HG03135 (cell line): ENCODE measurements around the gene LRRC75A.
"Not testable (repeated sequence)": the region's sequence is repeated elsewhere in the genome, so short reads cannot be mapped to it uniquely, and the experiment has no call there.

Source experiments
- ATAC-seq: cut with Tn5 transposase; IDR thresholded peaks from one replicate; pipeline ENCODE4 v1.9.1; 2021; ENCODE audit warnings: mild to moderate bottlenecking, moderate library complexity; ENCODE audit not compliant: unreplicated experiment

The LRRC75A gene, protein sequence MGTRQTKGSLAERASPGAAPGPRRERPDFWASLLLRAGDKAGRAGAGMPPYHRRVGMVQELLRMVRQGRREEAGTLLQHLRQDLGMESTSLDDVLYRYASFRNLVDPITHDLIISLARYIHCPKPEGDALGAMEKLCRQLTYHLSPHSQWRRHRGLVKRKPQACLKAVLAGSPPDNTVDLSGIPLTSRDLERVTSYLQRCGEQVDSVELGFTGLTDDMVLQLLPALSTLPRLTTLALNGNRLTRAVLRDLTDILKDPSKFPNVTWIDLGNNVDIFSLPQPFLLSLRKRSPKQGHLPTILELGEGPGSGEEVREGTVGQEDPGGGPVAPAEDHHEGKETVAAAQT

DNA sequence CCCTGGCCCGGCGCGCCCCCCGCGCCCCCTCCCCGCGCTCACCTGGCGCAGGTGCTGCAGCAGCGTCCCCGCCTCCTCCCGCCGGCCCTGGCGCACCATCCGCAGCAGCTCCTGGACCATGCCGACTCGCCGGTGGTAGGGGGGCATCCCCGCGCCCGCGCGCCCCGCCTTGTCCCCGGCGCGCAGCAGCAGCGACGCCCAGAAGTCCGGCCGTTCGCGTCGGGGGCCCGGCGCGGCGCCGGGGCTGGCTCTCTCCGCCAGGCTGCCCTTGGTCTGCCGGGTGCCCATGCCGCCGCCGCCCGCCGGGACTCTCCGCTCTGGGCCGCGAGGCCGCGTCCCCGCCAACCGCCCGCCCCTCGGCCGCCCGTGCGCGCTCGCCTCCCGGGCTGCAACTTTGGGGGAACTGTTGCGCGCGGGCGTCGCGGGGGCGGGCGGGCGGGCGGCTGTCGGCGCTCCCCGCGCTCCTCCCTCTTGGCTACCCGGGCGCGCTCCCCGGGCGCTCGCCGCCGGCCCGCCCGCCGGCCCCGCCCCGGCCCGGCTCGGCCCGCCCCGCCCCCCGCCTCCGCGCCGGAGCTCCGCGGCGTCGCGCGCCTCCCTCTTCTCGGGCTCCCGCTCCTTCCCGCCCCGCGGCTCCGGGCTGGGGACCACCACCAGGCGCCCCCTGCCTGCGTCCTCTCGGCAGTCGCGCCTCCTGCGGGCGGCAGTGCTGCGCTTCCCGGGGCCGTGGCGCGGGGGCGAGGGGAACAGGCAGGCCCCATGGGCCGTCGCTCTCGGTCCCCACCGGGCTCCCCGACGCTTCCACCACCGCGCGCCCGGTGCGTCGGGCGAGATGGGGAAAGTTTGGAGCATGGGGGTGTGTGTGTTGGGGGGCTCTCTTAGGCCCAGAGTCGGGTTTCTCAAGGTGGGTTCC lies at the start of gene LRRC75A:
Gene LRRC75A (minus strand): TSS at position 491 of the 910 bp plus-strand sequence. CDS start 203 bp downstream, at position 288.
- no peak for ATAC-seq

DNA sequence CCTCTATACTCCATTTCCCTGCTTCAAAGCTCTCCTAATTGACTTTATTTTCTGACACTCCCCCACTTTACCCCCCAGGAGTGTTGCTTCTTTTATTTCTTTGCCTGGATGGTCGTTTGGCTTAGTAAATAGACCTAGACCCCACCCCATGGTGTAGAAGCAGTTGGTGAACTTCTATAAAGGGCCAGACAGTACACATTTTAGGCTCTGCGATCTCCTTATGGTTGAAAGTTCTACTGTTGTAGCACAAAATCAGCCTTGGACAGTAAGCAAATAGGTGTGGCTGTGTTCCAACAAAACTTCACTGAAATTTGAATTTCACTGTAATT lies 45.1 kb upstream of the LRRC75A start:
- no peak for ATAC-seq

DNA sequence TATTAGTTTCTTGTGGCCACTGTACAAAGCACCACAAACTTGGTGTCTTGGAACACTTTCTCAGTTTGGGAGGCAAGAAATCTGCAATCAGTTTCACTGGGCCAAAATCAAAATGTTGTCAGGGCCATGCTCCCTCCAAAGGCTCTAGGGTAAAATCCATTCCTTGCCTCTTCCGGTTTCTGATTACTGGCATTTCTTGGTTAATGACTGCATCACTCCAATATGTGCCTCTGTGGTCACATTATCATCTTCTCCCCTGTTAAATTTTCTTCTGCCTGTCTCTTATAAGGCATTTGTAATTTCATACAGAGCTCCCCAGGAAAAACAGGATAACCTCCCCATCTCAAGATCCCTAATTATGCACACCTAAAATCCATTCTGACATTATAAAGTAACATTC lies 42.2 kb upstream of the LRRC75A start:
- ATAC-seq: no peak

DNA sequence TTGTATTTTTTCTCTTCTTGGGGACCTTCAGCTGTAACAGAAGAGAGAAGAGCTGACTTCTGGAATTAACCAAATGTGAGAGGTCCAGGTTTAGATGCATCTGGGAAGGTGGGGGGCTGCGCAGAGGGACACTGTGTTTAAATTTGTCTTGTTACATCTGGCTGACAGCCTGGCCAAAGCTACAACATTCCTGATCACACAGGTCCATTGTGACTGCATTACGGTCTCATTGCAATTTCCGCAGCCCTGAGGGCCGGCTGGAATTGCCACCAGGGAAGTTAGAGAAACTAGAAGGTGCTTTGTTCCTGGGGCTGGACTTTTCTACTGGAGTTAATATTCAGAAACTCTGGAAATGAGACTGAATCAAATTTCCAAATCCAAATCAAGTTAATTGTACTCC lies 37.9 kb upstream of the LRRC75A start:
- no peak for ATAC-seq

DNA sequence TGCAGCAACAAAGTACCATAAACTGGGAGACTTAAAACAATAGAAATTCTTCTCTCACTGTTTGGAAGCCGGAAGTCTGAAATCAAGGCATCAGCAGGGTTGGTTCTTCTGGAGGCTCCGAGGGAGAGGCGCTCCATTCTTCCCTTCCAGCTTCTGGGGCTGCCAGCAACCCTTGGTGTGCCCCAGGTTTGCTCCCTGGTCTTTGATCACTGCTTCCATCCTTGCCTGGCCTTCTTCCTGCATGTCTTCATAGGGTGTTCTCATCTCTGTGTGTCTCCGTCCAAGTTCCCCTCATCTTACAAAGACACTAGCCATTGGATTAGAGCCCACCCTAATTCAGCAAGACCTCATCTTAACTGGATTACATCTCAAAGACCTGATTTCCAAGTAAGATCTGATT lies 35.3 kb upstream of the LRRC75A start:
- no peak for ATAC-seq

DNA sequence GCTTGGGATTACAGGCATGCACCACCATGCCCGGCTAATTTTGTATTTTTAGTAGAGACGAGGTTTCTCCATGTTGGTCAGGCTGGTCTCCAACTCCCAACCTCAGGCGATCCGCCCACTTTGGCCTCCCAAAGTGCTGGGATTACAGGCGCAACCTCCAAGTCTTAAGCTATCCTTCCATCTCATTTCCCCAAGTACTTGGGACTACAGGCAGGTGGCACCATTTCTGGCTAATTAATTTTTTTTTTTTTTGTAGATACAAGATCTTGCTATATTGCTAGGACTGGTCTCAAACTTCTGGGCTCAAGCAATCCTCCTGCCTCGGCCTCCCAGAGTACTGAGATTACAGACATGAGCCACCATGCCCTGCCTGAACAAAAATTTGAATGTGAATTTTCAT lies 33.6 kb upstream of the LRRC75A start:
- not testable (repeated sequence) for ATAC-seq

DNA sequence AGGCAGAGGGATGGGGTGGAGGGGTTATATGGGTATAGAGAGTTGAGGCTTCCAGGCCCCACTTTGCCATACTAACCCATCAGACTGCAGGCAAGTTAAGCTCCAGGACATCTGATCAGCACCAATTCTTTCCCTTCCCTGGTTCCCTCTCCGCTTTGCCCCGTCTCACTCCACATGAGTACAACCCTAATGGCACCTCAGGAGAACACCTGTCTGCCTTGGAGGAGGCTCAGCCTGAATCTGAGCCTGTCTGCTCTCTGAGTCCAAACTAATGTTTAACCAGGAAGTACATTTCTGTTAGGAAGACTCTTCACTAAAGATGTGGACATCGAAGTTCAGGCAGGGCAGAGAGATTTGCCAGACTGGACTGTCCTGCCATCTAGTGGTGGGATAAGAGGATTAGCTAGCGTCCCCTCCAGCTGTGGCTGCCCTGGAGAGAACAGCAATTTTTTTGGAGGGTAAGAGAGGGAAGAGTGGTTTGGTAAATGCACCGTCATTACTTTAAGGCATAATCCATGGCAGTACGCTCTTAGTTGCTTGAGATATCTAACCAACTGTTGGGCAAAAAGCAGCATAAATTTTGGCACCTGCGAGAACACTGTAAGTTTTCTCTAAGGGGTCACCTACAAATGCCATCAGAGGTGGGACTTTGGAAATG lies 29.2 kb upstream of the LRRC75A start:
- ATAC-seq: peak; percentile 60

DNA sequence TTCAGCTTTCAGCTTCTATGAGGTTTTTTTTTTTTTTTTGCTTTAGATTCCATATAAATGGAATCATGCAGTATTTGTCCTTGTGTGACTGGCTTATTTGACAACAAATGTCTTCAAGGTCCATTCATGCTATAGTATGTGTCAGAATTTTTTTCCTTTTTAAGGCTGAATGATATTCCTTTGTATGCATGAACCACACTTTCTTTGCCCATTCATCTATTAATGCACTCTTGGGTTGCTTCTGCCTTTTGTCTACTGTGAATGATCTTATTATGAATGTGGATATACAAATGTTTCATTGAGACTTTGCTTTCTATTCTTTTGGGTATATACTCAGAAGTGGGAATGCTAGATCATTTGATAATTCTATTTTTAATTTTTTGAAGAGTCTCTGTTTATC lies 27.0 kb upstream of the LRRC75A start:
- ATAC-seq: no peak

DNA sequence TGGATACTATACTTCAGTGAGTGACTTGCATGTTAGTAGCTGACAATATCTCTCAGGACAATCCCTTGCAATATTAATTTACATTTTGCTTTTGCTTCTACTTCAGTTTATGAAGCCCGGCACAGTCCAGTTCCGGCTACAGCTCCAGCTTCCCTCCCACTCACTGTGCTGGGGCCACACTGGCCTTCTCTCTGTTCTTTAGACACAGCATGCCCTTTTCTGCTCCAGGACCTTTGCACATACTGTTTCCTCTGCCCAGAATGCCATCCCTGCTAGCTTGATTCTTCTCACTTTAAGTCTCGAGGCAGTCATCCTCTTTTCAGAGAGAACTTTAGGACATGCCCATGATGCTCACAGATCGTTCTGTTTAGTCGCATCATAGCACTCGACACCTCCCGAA lies 25.5 kb upstream of the LRRC75A start:
- no peak for ATAC-seq

DNA sequence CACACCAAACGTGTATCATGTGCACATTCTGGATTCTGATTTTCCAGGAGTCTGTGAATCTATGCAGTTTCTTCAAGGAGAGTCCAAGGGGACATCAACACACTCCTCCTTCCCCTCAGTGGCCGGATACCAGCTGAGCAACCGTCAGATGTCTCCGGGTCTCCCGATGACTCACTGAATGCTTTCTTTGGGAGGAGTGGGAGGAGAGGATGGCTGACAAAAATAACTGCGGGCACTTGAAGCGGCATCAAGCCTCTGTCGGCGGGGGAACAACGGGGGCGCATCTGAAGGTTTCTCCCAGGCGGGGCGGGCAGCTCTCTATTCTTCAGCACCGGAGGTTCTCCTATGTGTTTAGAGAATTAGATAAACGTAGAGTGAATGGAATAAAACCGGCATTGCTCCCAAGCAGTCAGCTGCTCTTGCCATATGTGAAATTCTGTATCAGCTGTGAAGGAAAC lies 24.6 kb upstream of the LRRC75A start:
- ATAC-seq: no peak

DNA sequence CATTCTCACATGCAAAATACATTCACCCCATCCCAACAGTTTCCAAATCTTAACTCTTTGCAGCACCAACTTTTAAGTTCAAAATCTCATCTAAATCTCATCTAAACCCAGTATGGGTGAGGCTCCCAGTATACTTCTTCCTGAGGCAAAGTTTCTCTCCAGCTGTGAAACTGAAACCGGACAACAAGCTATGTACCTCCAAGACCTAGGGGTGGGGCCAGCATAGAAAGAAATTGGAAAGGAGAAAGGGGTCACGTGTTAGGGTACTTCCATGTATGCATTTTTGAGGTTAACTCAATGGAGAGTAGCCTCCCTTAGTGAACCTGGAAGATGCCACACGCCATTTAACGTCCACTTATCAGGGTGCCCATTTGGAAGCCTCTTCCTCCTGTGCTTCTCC lies 23.9 kb upstream of the LRRC75A start:
- no peak for ATAC-seq

DNA sequence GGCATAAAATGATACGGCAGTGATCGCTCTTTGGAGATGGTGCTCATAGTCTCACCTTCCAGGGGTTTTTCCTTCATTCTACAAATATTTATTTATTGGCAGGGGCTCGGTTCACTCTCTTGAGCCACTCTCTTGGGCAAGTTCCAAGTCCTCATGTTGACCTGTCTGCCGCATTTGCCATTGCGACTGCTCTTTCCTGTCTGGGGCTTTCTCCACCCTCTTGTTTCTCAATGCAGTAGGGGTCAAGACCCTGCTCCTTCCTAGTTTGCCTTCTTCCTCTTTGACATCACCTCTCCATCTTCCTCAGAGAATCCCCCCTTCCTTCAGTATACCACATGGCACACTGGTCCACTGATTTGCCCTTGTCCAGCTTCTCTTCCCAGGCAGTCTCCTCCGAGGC lies 21.9 kb upstream of the LRRC75A start:
- no peak for ATAC-seq

DNA sequence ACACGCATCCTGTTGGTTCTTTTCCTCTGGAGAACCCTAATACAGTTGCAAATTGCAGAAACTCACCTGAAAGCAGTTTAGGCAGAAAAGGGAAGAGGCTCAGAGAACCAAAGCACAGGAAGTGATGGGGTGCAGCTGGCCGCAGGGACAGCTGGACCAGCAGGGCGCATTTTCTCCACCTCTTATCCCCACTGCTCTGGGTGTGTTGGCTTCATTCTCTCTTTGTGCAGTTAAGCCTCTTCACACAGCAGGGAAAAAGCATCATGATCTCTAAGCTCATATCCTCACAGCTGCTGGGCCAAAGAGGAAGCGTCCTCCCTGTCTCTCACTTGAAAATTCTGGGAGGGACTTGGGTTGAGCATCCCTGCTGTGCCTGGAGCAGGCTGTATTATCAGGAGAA lies 20.0 kb upstream of the LRRC75A start:
- ATAC-seq: no peak

DNA sequence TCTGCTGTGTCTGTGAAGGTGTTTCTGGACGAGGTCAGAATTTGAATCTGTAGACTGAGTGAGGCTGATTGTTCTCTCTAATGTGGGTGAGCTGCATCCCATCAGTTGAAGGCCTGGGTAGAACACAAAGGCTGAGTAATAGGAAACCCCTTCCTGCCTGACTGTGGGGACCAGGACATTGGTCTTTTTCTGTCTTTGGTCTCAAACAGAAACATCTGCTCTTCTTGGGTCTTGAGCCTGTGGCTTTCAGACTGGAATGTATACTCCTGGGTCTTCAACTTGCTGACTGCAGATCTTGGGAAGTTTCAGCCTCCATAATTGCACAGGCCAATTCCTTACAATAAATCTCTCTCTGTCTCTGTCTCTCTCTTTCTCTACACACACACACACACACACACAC lies 19.6 kb upstream of the LRRC75A start:
- no peak for ATAC-seq

DNA sequence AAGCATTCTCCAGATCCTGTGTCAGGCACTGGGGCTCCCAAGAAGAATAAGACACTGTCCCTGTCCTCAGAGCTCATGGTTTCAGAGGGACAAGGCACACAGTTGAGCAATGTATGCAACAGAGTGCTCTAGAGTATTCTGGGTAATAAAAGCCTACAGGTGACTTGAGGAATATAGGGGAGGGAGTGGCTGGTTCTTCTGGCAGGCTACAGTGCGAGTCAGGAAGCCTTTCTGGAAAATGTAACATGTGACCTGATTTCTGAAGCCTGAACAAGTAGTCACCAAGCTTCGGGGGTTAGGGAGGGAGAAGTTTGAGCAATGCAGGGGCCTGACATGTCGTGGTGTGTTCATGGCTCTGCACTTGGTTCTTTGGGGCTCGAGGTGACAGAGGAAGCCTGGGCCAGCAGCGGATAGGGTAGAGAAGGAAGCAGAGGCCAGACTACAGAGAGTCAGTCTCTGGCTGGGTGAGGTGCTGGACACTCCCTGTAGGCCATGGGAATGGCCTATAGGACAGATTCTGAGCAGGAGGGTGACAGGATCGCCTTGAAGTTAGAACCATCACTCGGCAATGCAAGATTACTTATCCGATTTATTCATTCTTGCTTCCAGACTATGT lies 16.0 kb upstream of the LRRC75A start:
- ATAC-seq: no peak

DNA sequence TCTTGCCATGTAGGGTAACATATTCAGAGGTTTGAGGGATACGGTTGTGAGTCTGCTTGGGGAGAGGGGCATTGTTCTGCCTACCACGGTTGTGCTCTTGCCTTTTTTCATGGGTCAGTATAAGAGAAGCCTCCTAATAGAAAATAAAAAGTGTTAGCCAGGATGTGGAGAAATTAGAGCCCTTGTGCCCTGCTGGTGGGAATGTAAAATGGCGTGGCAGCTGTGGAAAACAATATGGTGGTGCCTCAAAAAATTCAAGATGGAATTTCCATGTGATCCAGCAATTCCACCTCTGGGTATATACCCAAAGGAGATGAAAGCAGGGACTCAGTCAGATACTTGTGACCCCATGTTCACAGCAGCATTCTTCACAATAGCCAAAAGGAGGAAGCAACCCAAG lies 14.2 kb upstream of the LRRC75A start:
- no peak for ATAC-seq

DNA sequence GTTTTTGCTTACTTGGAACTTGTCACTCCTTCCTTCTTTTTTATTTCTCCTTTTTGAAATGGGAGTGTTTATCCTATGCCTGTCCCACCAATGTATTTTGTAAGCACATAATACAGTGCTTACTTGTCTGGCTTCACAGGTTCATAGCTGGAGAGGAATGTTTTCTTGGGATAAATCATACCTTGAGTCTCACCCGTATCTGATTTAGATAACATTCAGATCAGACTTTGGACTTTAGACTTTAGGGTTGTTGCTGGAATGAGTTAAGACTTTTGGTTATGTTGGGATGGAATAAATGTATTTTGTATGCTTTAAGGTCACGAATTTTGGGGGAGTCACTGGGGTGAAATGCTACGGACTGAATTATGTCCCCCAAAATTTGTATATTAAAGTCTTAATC lies 13.0 kb upstream of the LRRC75A start:
- ATAC-seq: no peak

DNA sequence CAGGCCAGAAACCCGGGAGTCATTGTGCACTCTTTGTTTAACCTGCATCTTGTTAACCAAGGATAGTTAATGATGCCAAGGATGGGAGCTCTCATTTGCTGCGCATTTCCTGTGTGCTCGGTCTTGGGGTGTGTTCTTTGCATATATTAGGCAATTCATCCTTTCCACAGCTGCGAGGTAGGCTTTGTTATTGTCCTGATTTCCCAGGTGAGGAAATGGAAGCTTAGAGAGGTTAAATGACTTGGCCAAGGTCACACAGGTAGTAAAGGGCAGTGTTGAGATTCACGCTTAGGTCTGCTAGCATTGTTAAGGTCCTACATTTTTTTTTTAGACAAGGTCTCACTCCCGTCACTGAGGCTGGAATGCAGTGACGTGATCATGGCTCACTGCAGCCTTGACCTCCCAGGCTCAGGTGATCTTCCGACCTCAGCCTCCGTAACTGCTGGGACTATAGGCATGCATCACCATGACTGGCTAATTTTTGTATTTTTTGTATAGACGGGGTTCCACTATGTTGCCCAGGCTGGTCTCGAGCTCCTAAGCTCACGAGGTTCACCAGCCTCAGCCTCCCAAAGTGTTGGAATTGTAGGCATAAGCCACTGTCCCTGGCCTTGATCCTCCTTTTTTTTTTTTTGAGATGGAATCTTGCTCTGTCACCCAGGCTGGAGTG lies 5.0 kb upstream of the LRRC75A start:
- no peak for ATAC-seq

DNA sequence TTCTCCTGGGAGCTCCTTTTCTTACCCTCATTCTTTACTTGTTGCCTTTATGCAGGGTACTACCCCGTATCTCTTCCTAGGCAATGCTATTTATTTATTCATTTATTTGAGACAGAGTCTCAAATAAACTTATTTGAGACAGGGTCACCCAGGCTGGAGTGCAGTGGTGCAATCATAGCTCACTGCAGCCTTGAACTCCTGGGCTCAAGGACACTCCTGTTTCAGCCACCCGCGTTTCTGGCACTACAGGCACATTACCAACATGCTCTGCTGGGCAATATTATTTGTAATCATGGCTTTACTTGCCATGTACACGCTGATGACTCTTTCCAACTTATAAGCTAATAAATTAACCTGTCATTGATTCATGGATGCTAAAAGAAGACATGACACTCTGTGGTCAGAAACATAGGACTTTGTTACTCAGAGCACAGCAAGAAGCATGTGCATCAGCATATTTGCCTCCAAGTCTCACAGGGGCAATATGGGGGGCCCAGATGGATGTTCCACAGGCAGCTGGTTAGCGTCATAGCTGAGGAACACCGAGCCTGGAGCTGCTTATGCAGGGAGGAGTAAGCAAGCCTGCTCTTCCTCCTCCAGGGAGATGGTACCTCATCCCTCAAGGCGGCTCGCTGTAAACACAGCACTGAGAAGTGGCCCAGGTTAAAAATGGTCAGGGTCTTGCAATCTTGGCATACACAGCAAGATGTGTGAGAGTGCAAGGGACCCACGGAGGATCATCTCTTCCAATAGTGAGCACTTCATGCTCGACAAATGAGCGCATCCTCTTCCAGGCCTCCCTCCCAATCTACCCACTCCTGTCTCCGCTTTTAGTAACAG lies 4.2 kb upstream of the LRRC75A start:
- no peak for ATAC-seq

DNA sequence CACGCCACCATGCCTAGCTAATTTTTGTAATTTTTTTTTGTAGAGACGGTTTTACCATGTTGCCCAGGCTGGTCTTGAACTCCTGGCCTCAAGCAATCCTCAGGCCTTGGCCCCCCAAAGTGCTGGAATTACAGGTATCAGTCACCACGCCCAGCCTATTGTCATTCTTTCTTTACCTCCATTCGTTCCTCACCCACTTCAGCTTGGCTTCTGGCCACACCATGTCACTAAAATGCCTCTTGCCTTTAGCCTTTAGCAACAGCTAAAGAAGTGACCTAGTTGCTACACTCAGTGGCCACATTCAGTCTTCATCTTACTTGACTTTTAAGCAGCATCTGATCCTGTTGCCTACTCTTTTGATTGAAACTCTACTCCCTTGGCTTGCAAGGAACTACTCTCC lies 3.6 kb upstream of the LRRC75A start:
- ATAC-seq: no peak
